Measurements from ENCODE around the gene ELMO1.

Gene ELMO1

GRCh38 chr7:37428681-37429434 is 19.8 kb downstream of the ELMO1 start:
- H3K4me1 ChIP-seq (ENCODE audit: insufficient read depth, low read length): no peaks in the 10 kb centered on the region
- no peak overlapping the region for H3K9ac ChIP-seq (ENCODE audit: low read depth, low read length)
- H3K27me3 ChIP-seq (ENCODE audit: insufficient read depth, low read length): no peaks in the 10 kb centered on the region
- no peak overlapping the region for H3K4me3 ChIP-seq (ENCODE audit: low read length)
- no peaks in the 10 kb centered on the region for H3K36me3 ChIP-seq (ENCODE audit: insufficient read depth, low read depth, low read length)
- no peak overlapping the region for H3K27ac ChIP-seq (ENCODE audit: low read length)
- H3K9me3 ChIP-seq (ENCODE audit: insufficient read depth, low read depth, low read length): no peaks in the 10 kb centered on the region

- Histone ChIP-seq H3K4me1 (ENCODE audit: insufficient read depth, low read length) (no peaks in the 10 kb centered on the region), H3K9me3 (ENCODE audit: insufficient read depth, low read depth, low read length) (no peaks in the 10 kb centered on the region), H3K27ac (ENCODE audit: low read length) (no peak overlapping the region), H3K4me3 (ENCODE audit: low read length) (no peak overlapping the region), H3K9ac (ENCODE audit: low read depth, low read length) (no peak overlapping the region), H3K36me3 (ENCODE audit: insufficient read depth, low read depth, low read length) (no peaks in the 10 kb centered on the region), H3K27me3 (ENCODE audit: insufficient read depth, low read length) (no peaks in the 10 kb centered on the region)
Observed at GRCh38 chr7:37427276-37427940, 21.3 kb downstream of the ELMO1 start.

- H3K4me3 ChIP-seq (ENCODE audit: low read length): no peak overlapping the region
- no peak overlapping the region for H3K27ac ChIP-seq (ENCODE audit: low read length)
Observed at GRCh38 chr7:37425498-37425897, 23.2 kb downstream of the ELMO1 start.

GRCh38 chr7:37424995-37425394 is 23.7 kb downstream of the ELMO1 start:
- Histone ChIP-seq H3K9ac (ENCODE audit: low read depth, low read length) (no peak overlapping the region), H3K4me1 (ENCODE audit: insufficient read depth, low read length) (0 out of 2 replicates have a peak, but pooled peaks cover 3% of the 10 kb centered on the region), H3K27ac (ENCODE audit: low read length) (no peak overlapping the region), H3K27me3 (ENCODE audit: insufficient read depth, low read length) (no peaks in the 10 kb centered on the region), H3K4me3 (ENCODE audit: low read length) (no peak overlapping the region), H3K36me3 (ENCODE audit: insufficient read depth, low read depth, low read length) (no peaks in the 10 kb centered on the region), H3K9me3 (ENCODE audit: insufficient read depth, low read depth, low read length) (no peaks in the 10 kb centered on the region)

More at GRCh38 chr7:37425498-37425897, 23.2 kb downstream of the ELMO1 start:
- Histone ChIP-seq H3K9me3 (ENCODE audit: insufficient read depth, low read depth, low read length) (no peaks in the 10 kb centered on the region), H3K27me3 (ENCODE audit: insufficient read depth, low read length) (no peaks in the 10 kb centered on the region), H3K4me1 (ENCODE audit: insufficient read depth, low read length) (0 out of 2 replicates have a peak, but pooled peaks cover 3% of the 10 kb centered on the region), H3K36me3 (ENCODE audit: insufficient read depth, low read depth, low read length) (no peaks in the 10 kb centered on the region), H3K9ac (ENCODE audit: low read depth, low read length) (no peak overlapping the region)

GRCh38 chr7:37424521-37424920 is 24.1 kb downstream of the ELMO1 start:
- Histone ChIP-seq H3K36me3 (ENCODE audit: insufficient read depth, low read depth, low read length) (no peaks in the 10 kb centered on the region), H3K9ac (ENCODE audit: low read depth, low read length) (no peak overlapping the region), H3K9me3 (ENCODE audit: insufficient read depth, low read depth, low read length) (no peaks in the 10 kb centered on the region), H3K27ac (ENCODE audit: low read length) (no peak overlapping the region), H3K4me1 (ENCODE audit: insufficient read depth, low read length) (0 out of 2 replicates have a peak, but pooled peaks cover 3% of the 10 kb centered on the region), H3K4me3 (ENCODE audit: low read length) (no peak overlapping the region), H3K27me3 (ENCODE audit: insufficient read depth, low read length) (no peaks in the 10 kb centered on the region)

- peaks cover 4% of the 10 kb centered on the region for H3K4me1 ChIP-seq (ENCODE audit: insufficient read depth, low read length)
- no peaks in the 10 kb centered on the region for H3K9me3 ChIP-seq (ENCODE audit: insufficient read depth, low read depth, low read length)
- no peak overlapping the region for H3K9ac ChIP-seq (ENCODE audit: low read depth, low read length)
- H3K4me3 ChIP-seq (ENCODE audit: low read length): no peak overlapping the region
- H3K27me3 ChIP-seq (ENCODE audit: insufficient read depth, low read length): no peaks in the 10 kb centered on the region
- no peaks in the 10 kb centered on the region for H3K36me3 ChIP-seq (ENCODE audit: insufficient read depth, low read depth, low read length)
- H3K27ac ChIP-seq (ENCODE audit: low read length): no peak overlapping the region
Observed at GRCh38 chr7:37421861-37422500, 26.7 kb downstream of the ELMO1 start.

- Histone ChIP-seq H3K9me3 (ENCODE audit: insufficient read depth, low read depth, low read length) (no peaks in the 10 kb centered on the region), H3K27ac (ENCODE audit: low read length) (no peak overlapping the region), H3K4me3 (ENCODE audit: low read length) (no peak overlapping the region), H3K4me1 (ENCODE audit: insufficient read depth, low read length) (peaks cover 12% of the 10 kb centered on the region), H3K9ac (ENCODE audit: low read depth, low read length) (no peak overlapping the region), H3K36me3 (ENCODE audit: insufficient read depth, low read depth, low read length) (no peaks in the 10 kb centered on the region), H3K27me3 (ENCODE audit: insufficient read depth, low read length) (no peaks in the 10 kb centered on the region)
Observed at GRCh38 chr7:37420946-37421695, 27.5 kb downstream of the ELMO1 start.

GRCh38 chr7:37419496-37419895 is 29.2 kb downstream of the ELMO1 start:
- Histone ChIP-seq H3K27me3 (ENCODE audit: insufficient read depth, low read length) (no peaks in the 10 kb centered on the region), H3K9ac (ENCODE audit: low read depth, low read length) (no peak overlapping the region), H3K4me3 (ENCODE audit: low read length) (no peak overlapping the region), H3K9me3 (ENCODE audit: insufficient read depth, low read depth, low read length) (no peaks in the 10 kb centered on the region), H3K36me3 (ENCODE audit: insufficient read depth, low read depth, low read length) (no peaks in the 10 kb centered on the region), H3K4me1 (ENCODE audit: insufficient read depth, low read length) (peaks cover 12% of the 10 kb centered on the region), H3K27ac (ENCODE audit: low read length) (no peak overlapping the region)

- Histone ChIP-seq H3K27ac (ENCODE audit: low read length) (no peak overlapping the region), H3K36me3 (ENCODE audit: insufficient read depth, low read depth, low read length) (no peaks in the 10 kb centered on the region), H3K9me3 (ENCODE audit: insufficient read depth, low read depth, low read length) (no peaks in the 10 kb centered on the region), H3K4me1 (ENCODE audit: insufficient read depth, low read length) (peaks cover 12% of the 10 kb centered on the region), H3K9ac (ENCODE audit: low read depth, low read length) (no peak overlapping the region), H3K27me3 (ENCODE audit: insufficient read depth, low read length) (no peaks in the 10 kb centered on the region), H3K4me3 (ENCODE audit: low read length) (no peak overlapping the region)
Observed at GRCh38 chr7:37418381-37418780, 30.3 kb downstream of the ELMO1 start.

GRCh38 chr7:37417107-37417474 is 31.6 kb downstream of the ELMO1 start:
- no peaks in the 10 kb centered on the region for H3K9me3 ChIP-seq (ENCODE audit: insufficient read depth, low read depth, low read length)
- H3K27me3 ChIP-seq (ENCODE audit: insufficient read depth, low read length): no peaks in the 10 kb centered on the region
- H3K27ac ChIP-seq (ENCODE audit: low read length): no peak overlapping the region
- no peak overlapping the region for H3K9ac ChIP-seq (ENCODE audit: low read depth, low read length)
- peaks cover 12% of the 10 kb centered on the region for H3K4me1 ChIP-seq (ENCODE audit: insufficient read depth, low read length)
- no peaks in the 10 kb centered on the region for H3K36me3 ChIP-seq (ENCODE audit: insufficient read depth, low read depth, low read length)
- peak overlapping the region; percentile 11; the same call in 1 of the 2 replicates for H3K4me3 ChIP-seq (ENCODE audit: low read length)

- Histone ChIP-seq H3K36me3 (ENCODE audit: insufficient read depth, low read depth, low read length) (no peaks in the 10 kb centered on the region), H3K27me3 (ENCODE audit: insufficient read depth, low read length) (no peaks in the 10 kb centered on the region), H3K4me1 (ENCODE audit: insufficient read depth, low read length) (peaks cover 9% of the 10 kb centered on the region), H3K9ac (ENCODE audit: low read depth, low read length) (no peak overlapping the region), H3K4me3 (ENCODE audit: low read length) (peak overlapping the region; percentile 11; the same call in 1 of the 2 replicates), H3K27ac (ENCODE audit: low read length) (no peak overlapping the region), H3K9me3 (ENCODE audit: insufficient read depth, low read depth, low read length) (no peaks in the 10 kb centered on the region)
Observed at GRCh38 chr7:37416378-37417106, 32.1 kb downstream of the ELMO1 start.

Measured in iPS-20b (cell line).